Liver (tissue), 9 donors: ENCODE results near the gene SYCN. TPM values are rescaled to one million over a fixed set of nuclear protein-coding genes. Genes with fewer than 3 reads are reported as not detected.

Source experiments
- DNase-seq: peaks from one replicate; pipeline ENCODE4 v3.0.0-alpha.2; 2017; ENCODE audit warnings: low spot score
- H3K27ac ChIP-seq, 2 donors: one replicate each; pipeline ENCODE4 v1.7.0; 2013; ENCODE audit warnings: inconsistent platforms in 2 of 2, low read length in 2 of 2, control low read depth in 1 of 2, low read depth in 1 of 2, mild to moderate bottlenecking in 1 of 2
- H3K27me3 ChIP-seq, 4 donors: one replicate each; pipeline versions ENCODE4 v1.6.1 to v1.7.0; 2013; ENCODE audit warnings: low read length in 3 of 4, inconsistent platforms in 1 of 4, mild to moderate bottlenecking in 1 of 4, moderate library complexity in 1 of 4; ENCODE audit not compliant: control insufficient read depth in 4 of 4, insufficient read depth in 4 of 4
- H3K36me3 ChIP-seq, 4 donors: one replicate each; pipeline versions ENCODE4 v1.6.1 to v1.7.0; 2013; ENCODE audit warnings: low read length in 3 of 4, mild to moderate bottlenecking in 3 of 4, low read depth in 1 of 4, moderate library complexity in 1 of 4; ENCODE audit not compliant: control insufficient read depth in 4 of 4, insufficient read depth in 3 of 4
- H3K4me1 ChIP-seq, 4 donors: one replicate each; pipeline versions ENCODE4 v1.6.1 to v1.7.0; 2013; ENCODE audit warnings: low read length in 3 of 4, mild to moderate bottlenecking in 3 of 4, moderate library complexity in 1 of 4; ENCODE audit not compliant: control insufficient read depth in 4 of 4, insufficient read depth in 4 of 4
- H3K4me3 ChIP-seq, 3 donors: one replicate each; pipeline versions ENCODE4 v1.6.1 to v1.7.0; 2013; ENCODE audit warnings: low read length in 3 of 3, control low read depth in 1 of 3, low read depth in 1 of 3, mild to moderate bottlenecking in 1 of 3
- H3K9ac ChIP-seq, 2 donors: one replicate each; pipeline ENCODE4 v1.7.0; 2013; ENCODE audit warnings: low read length in 2 of 2, mild to moderate bottlenecking in 2 of 2, moderate library complexity in 2 of 2, control low read depth in 1 of 2, low read depth in 1 of 2
- H3K9me3 ChIP-seq, 4 donors: one replicate each; pipeline versions ENCODE4 v1.6.1 to v1.7.0; 2013; ENCODE audit warnings: low read length in 3 of 4; ENCODE audit not compliant: control insufficient read depth in 4 of 4
- EGR1 ChIP-seq, 2 donors: IDR thresholded peaks; 2 replicates each; pipeline ENCODE4 v1.6.1; 2016 to 2018; ENCODE audit warnings: antibody characterized with exemption in 2 of 2, low read depth in 2 of 2
- FOXA1 ChIP-seq: IDR thresholded peaks from 2 replicates; pipeline ENCODE4 v1.6.1; 2016; ENCODE audit warnings: antibody characterized with exemption
- FOXA2 ChIP-seq: IDR thresholded peaks from 2 replicates; pipeline ENCODE4 v1.6.1; 2016; ENCODE audit warnings: antibody characterized with exemption
- GABPA ChIP-seq, 2 donors: IDR thresholded peaks in 1 of 2; conservative IDR thresholded peaks in 1 of 2; 2 replicates each; pipeline ENCODE4 v1.6.1; 2016; ENCODE audit warnings: antibody characterized with exemption in 2 of 2, mild to moderate bottlenecking in 1 of 2, moderate library complexity in 1 of 2
- HNF4G ChIP-seq: IDR thresholded peaks from 2 replicates; pipeline ENCODE4 v1.6.1; 2016; ENCODE audit warnings: antibody characterized with exemption
- JUND ChIP-seq, 2 donors: IDR thresholded peaks; 2 replicates each; pipeline ENCODE4 v1.6.1; 2016; ENCODE audit warnings: antibody characterized with exemption in 2 of 2
- NR2F2 ChIP-seq: IDR thresholded peaks from 2 replicates; pipeline ENCODE4 v1.6.1; 2016; ENCODE audit warnings: antibody characterized with exemption
- RAD21 ChIP-seq, 2 donors: IDR thresholded peaks; 2 replicates each; pipeline ENCODE4 v1.6.1; 2016; ENCODE audit warnings: antibody characterized with exemption in 2 of 2, mild to moderate bottlenecking in 2 of 2
- RXRA ChIP-seq, 2 donors: IDR thresholded peaks; 2 replicates each; pipeline ENCODE4 v1.6.1; 2017 to 2018; ENCODE audit warnings: antibody characterized with exemption in 2 of 2, mild to moderate bottlenecking in 1 of 2
- SP1 ChIP-seq: IDR thresholded peaks from 2 replicates; pipeline ENCODE4 v1.6.1; 2018; ENCODE audit warnings: antibody characterized with exemption, mild to moderate bottlenecking
- TAF1 ChIP-seq: conservative IDR thresholded peaks from 2 replicates; pipeline ENCODE4 v1.6.1; 2016; ENCODE audit warnings: antibody characterized with exemption, mild to moderate bottlenecking
- YY1 ChIP-seq: IDR thresholded peaks from 2 replicates; pipeline ENCODE4 v1.6.1; 2016; ENCODE audit warnings: antibody characterized with exemption, mild to moderate bottlenecking
- WGBS: extraction: QIAGEN DNeasy Blood & Tissue Kit; methylation state at CpG from one replicate; pipeline ENCODE4 v1.1.7; 2013; 5-methylcytosine and 5-hydroxymethylcytosine counted together
- polyA plus RNA-seq, 2 donors: library from polyadenylated mRNA; stranded (reverse) in 1 of 2; unstranded in 1 of 2; fragments of 200-250 nt in 1 of 2; fragments of >200 nt in 1 of 2; fragmentation: Nextera tagmentation in 1 of 2; extraction: Ambion mirVana in 1 of 2; gene quantifications; one replicate each; pipeline versions ENCODE4 v1.2.1 to v1.2.3, GENCODE V29; 2013 to 2015
- total RNA-seq, 2 donors: library from RNA; depleted of rRNA; stranded (reverse); fragments of >200 nt; gene quantifications; one replicate each; pipeline ENCODE4 v1.2.3, GENCODE V29; 2014
- TF ChIP-seq, protein P1 (sequence below): IDR thresholded peaks from 2 replicates; pipeline ENCODE4 v1.6.1; 2016; ENCODE audit warnings: antibody characterized with exemption
- TF ChIP-seq, protein P2 (sequence below): IDR thresholded peaks from 2 replicates; pipeline ENCODE4 v1.6.1; 2016; ENCODE audit warnings: antibody characterized with exemption
- TF ChIP-seq, protein P3 (sequence below): IDR thresholded peaks from 2 replicates; pipeline ENCODE4 v1.6.1; 2016; ENCODE audit warnings: antibody characterized with exemption
- TF ChIP-seq, protein P4 (sequence below): IDR thresholded peaks from 2 replicates; pipeline ENCODE4 v1.6.1; 2016; ENCODE audit warnings: antibody characterized with exemption, mild to moderate bottlenecking
- donor health status: healthy.
- donor health status: healthy.
- donor health status: healthy.
- donor health status: healthy.
- donor health status: healthy.

Gene SYCN
- total and polyA plus RNA-seq, 4 donors: not detected

DNA sequence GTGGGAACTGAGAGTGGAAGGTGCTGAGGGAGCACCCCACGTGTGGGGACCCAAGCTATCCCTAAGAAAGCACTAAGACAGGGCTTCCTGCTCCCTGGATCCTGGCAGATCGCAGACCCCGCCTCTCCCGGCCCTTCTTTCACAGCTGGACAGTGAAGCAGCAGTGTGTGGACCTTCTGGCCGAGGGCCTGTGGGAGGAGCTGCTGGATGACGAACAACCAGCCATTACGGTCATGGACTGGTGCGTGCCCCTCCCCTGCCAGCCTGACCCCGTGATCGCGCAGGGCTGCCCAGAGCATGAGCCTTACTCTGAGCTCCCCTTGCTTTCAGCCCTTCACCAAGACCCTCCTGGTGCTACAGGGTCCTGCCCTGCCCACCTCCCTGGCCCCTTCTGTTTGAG lies 5.0 kb downstream of the SYCN start:
- no peaks in the 10 kb centered on the region for H3K9me3 ChIP-seq
- 43% methylated on average over 11 of the region's 11 CpGs for WGBS
- H3K9ac ChIP-seq: no peak overlapping the region
- no peak overlapping the region for H3K4me3 ChIP-seq
- no peak overlapping the region for H3K27ac ChIP-seq
- TF ChIP-seq, protein P1, sequence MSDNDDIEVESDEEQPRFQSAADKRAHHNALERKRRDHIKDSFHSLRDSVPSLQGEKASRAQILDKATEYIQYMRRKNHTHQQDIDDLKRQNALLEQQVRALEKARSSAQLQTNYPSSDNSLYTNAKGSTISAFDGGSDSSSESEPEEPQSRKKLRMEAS: no peak
- TF ChIP-seq, protein P2, sequence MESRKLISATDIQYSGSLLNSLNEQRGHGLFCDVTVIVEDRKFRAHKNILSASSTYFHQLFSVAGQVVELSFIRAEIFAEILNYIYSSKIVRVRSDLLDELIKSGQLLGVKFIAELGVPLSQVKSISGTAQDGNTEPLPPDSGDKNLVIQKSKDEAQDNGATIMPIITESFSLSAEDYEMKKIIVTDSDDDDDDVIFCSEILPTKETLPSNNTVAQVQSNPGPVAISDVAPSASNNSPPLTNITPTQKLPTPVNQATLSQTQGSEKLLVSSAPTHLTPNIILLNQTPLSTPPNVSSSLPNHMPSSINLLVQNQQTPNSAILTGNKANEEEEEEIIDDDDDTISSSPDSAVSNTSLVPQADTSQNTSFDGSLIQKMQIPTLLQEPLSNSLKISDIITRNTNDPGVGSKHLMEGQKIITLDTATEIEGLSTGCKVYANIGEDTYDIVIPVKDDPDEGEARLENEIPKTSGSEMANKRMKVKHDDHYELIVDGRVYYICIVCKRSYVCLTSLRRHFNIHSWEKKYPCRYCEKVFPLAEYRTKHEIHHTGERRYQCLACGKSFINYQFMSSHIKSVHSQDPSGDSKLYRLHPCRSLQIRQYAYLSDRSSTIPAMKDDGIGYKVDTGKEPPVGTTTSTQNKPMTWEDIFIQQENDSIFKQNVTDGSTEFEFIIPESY: no peak
- TF ChIP-seq, protein P3, sequence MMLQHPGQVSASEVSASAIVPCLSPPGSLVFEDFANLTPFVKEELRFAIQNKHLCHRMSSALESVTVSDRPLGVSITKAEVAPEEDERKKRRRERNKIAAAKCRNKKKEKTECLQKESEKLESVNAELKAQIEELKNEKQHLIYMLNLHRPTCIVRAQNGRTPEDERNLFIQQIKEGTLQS: no peak
- H3K4me1 ChIP-seq: peaks cover 0 to 8% (median 2%) of the 10 kb centered on the region in 4 donors
- no peaks in the 10 kb centered on the region for H3K36me3 ChIP-seq
- DNase-seq: no peak
- H3K27me3 ChIP-seq: peaks cover 2 to 20% (median 5%) of the 10 kb centered on the region in 4 donors

DNA sequence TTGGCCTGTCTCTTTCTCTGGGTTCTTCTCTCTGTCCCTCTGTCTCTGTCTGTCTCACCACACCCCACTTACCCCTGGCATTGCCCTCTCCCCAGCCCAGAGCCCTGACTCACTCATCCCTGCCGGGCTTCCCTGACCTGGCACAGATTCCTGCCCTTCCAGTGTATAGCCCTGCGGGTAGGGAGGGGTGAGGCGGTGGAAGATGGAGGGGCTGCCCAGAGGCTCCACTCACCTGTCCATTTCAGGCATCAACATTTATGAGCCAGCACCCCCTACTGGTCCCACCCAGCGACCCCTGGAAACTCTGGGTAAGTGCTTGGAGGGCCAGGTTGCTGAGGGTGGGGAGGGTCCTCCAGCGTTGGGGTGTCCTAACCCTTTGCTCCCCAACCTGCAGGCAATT lies 6.3 kb downstream of the SYCN start:
- H3K4me3 ChIP-seq: no peak overlapping the region
- WGBS: 57% methylated on average over 5 of the region's 5 CpGs
- peaks cover 0 to 20% (median 4%) of the 10 kb centered on the region in 4 donors for H3K27me3 ChIP-seq
- no peak overlapping the region for H3K9ac ChIP-seq
- H3K27ac ChIP-seq: no peak overlapping the region
- TF ChIP-seq FOXA1 (no peak), SP1 (no peak), YY1 (no peak), RAD21 (IDR thresholded peaks at IDR 0.05) (no peak), JUND (IDR thresholded peaks at IDR 0.05) (no peak), FOXA2 (no peak)
- TF ChIP-seq, protein P3: no peak
- TF ChIP-seq, protein P4, sequence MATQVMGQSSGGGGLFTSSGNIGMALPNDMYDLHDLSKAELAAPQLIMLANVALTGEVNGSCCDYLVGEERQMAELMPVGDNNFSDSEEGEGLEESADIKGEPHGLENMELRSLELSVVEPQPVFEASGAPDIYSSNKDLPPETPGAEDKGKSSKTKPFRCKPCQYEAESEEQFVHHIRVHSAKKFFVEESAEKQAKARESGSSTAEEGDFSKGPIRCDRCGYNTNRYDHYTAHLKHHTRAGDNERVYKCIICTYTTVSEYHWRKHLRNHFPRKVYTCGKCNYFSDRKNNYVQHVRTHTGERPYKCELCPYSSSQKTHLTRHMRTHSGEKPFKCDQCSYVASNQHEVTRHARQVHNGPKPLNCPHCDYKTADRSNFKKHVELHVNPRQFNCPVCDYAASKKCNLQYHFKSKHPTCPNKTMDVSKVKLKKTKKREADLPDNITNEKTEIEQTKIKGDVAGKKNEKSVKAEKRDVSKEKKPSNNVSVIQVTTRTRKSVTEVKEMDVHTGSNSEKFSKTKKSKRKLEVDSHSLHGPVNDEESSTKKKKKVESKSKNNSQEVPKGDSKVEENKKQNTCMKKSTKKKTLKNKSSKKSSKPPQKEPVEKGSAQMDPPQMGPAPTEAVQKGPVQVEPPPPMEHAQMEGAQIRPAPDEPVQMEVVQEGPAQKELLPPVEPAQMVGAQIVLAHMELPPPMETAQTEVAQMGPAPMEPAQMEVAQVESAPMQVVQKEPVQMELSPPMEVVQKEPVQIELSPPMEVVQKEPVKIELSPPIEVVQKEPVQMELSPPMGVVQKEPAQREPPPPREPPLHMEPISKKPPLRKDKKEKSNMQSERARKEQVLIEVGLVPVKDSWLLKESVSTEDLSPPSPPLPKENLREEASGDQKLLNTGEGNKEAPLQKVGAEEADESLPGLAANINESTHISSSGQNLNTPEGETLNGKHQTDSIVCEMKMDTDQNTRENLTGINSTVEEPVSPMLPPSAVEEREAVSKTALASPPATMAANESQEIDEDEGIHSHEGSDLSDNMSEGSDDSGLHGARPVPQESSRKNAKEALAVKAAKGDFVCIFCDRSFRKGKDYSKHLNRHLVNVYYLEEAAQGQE: no peak
- H3K9me3 ChIP-seq: no peaks in the 10 kb centered on the region
- no peak for DNase-seq
- peaks cover 0 to 10% (median 2%) of the 10 kb centered on the region in 4 donors for H3K4me1 ChIP-seq
- no peaks in the 10 kb centered on the region for H3K36me3 ChIP-seq

DNA sequence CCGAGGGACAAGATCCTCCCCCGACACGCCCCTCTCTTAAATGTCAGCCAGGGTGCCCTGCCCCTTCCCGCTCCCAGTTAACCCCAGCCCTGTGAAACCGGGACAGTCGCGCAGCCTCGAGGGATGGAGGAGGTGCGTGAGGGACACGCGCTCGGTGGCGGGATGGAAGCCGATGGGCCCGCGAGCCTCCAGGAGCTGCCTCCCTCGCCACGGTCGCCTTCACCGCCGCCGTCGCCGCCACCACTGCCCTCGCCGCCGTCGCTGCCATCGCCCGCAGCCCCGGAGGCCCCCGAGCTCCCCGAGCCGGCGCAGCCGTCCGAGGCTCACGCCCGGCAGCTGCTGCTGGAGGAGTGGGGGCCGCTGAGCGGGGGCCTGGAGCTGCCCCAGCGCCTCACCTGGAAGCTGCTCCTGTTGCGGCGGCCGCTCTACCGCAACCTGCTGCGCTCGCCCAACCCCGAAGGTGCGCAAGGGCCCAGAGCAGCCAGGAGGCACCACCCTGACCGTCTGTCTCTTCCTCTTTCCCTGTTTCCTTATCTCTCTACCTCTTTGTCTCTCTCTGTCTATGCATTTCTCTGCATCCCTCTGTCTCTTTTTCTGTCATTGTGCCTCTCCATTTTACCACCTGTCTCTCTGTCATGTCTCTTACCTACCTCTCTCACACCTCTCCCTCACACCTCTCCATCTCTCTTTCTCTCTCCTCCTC lies 7.1 kb downstream of the SYCN start, which contains the start of gene NCCRP1:
NCCRP1 (plus strand) TSS at position 105 of the 703 bp plus-strand sequence; CDS start at position 124, 19 bp downstream.
- Histone ChIP-seq H3K4me3 (no peak within 1 kb of the TSS), H3K9ac (no peak within 1 kb of the TSS), H3K27me3 (peaks cover 0 to 17% (median 4%) of the 10 kb centered on the region in 4 donors), H3K27ac (no peak within 1 kb of the TSS), H3K9me3 (no peaks in the 10 kb centered on the region), H3K4me1 (peaks cover 0 to 10% (median 2%) of the 10 kb centered on the region in 4 donors), H3K36me3 (no peaks in the 10 kb centered on the region)
- DNase-seq: no peak
- 7% methylated on average over 51 of the region's 51 CpGs for WGBS
- TF ChIP-seq, protein P2: no peak
- no peak for TF ChIP-seq RXRA (IDR thresholded peaks at IDR 0.05)
- no peak for TF ChIP-seq SP1
- no peak for TF ChIP-seq FOXA2
- no peak for TF ChIP-seq JUND (IDR thresholded peaks at IDR 0.05)
- no peak for TF ChIP-seq GABPA (IDR thresholded peaks at IDR 0.05 in 1 of 2, conservative IDR thresholded peaks at IDR 0.05 in 1 of 2)
- no peak for TF ChIP-seq EGR1 (IDR thresholded peaks at IDR 0.05; ENCODE audit: low read depth in 2 of 2)
- TF ChIP-seq HNF4G: no peak
- no peak for TF ChIP-seq RAD21 (IDR thresholded peaks at IDR 0.05)
- TF ChIP-seq, protein P3: no peak
- TF ChIP-seq TAF1: no peak
- TF ChIP-seq, protein P1: no peak
- no peak for TF ChIP-seq NR2F2
